Neural progenitor cell (in vitro differentiated cells): ENCODE data around the gene EFL1. TPM values are rescaled to one million over a fixed set of nuclear protein-coding genes. Genes with fewer than 3 reads are reported as not detected.

Source experiments
- DNase-seq: peaks from one replicate; pipeline ENCODE4 v3.0.0-alpha.2; 2016; ENCODE audit warnings: low spot score
- H2AFZ ChIP-seq: fragments of 200-600 bp; sonication (generic); replicated peaks from 2 replicates; pipeline ENCODE4 v1.6.1; 2016; ENCODE audit warnings: antibody characterized with exemption
- H3F3A ChIP-seq: fragments of 200-600 bp; sonication (generic); 2 replicates; pipeline ENCODE4 v1.6.1; 2016; ENCODE audit warnings: antibody characterized with exemption, low read depth
- H3K27ac ChIP-seq: fragments of 200-600 bp; sonication (generic); 2 replicates; pipeline ENCODE4 v1.5.1; 2016; ENCODE audit warnings: mild to moderate bottlenecking
- H3K27me3 ChIP-seq: fragments of 200-600 bp; sonication (generic); 2 replicates; pipeline ENCODE4 v1.6.1; 2016; ENCODE audit warnings: mild to moderate bottlenecking, moderate library complexity
- H3K36me3 ChIP-seq: fragments of 200-600 bp; sonication (generic); 2 replicates; pipeline ENCODE4 v1.5.1; 2016
- H3K4me1 ChIP-seq: fragments of 200-600 bp; sonication (generic); 2 replicates; pipeline ENCODE4 v1.6.1; 2016; ENCODE audit warnings: mixed run types
- H3K4me2 ChIP-seq: fragments of 200-600 bp; sonication (generic); 2 replicates; pipeline ENCODE4 v1.6.1; 2016
- H3K4me3 ChIP-seq: fragments of 200-600 bp; sonication (generic); 2 replicates; pipeline ENCODE4 v1.5.1; 2016
- H3K79me2 ChIP-seq: fragments of 200-600 bp; sonication (generic); 2 replicates; pipeline ENCODE4 v1.6.1; 2016; ENCODE audit warnings: low read depth
- H3K9ac ChIP-seq: fragments of 200-600 bp; sonication (generic); 2 replicates; pipeline ENCODE4 v1.6.1; 2016
- H3K9me3 ChIP-seq: fragments of 200-600 bp; sonication (generic); 2 replicates; pipeline ENCODE4 v1.5.1; 2016; ENCODE audit warnings: low read depth
- H4K20me1 ChIP-seq: fragments of 200-600 bp; sonication (generic); 2 replicates; pipeline ENCODE4 v1.6.1; 2016; ENCODE audit warnings: low read depth
- H3K27ac Mint-ChIP-seq: 3 replicates; pipeline ENCODE4 v1.8.0; 2021; ENCODE audit warnings: mixed read lengths
- H3K27me3 Mint-ChIP-seq: 2 replicates; pipeline ENCODE4 v1.8.0; 2022; ENCODE audit warnings: low read depth, mild to moderate bottlenecking, inconsistent platforms, moderate library complexity, mixed read lengths; ENCODE audit not compliant: insufficient read depth
- H3K36me3 Mint-ChIP-seq: 3 replicates; pipeline ENCODE4 v1.8.0; 2021; ENCODE audit warnings: mixed read lengths
- H3K4me1 Mint-ChIP-seq: 3 replicates; pipeline ENCODE4 v1.8.0; 2021; ENCODE audit warnings: mixed read lengths
- H3K4me3 Mint-ChIP-seq: 3 replicates; pipeline ENCODE4 v1.8.0; 2021; ENCODE audit warnings: mild to moderate bottlenecking, moderate library complexity, mixed read lengths
- H3K9me3 Mint-ChIP-seq: 3 replicates; pipeline ENCODE4 v1.8.0; 2020; ENCODE audit warnings: mixed read lengths
- EZH2 ChIP-seq: fragments of 200-600 bp; sonication (generic); IDR thresholded peaks from 2 replicates; pipeline ENCODE4 v1.6.1; 2017; ENCODE audit warnings: antibody characterized with exemption, mild to moderate bottlenecking, moderate library complexity
- EZH2phosphoT487 ChIP-seq: fragments of 200-600 bp; sonication (generic); IDR thresholded peaks from 2 replicates; pipeline ENCODE4 v1.6.1; 2017; ENCODE audit warnings: antibody characterized with exemption
- total RNA-seq: library from RNA; depleted of rRNA; stranded (reverse); fragments of >200 nt; gene quantifications from 2 replicates; pipeline ENCODE4 v1.2.3, GENCODE V29; 2015; ENCODE audit warnings: low replicate concordance
- TF ChIP-seq, protein P1 (sequence below): fragments of 200-600 bp; sonication (generic); IDR thresholded peaks from 2 replicates; pipeline ENCODE4 v1.5.1; 2017; ENCODE audit warnings: antibody characterized with exemption, mild to moderate bottlenecking

The EFL1 gene
- total RNA-seq, 1 donor from 2014 or later = 42.4 TPM

DNA sequence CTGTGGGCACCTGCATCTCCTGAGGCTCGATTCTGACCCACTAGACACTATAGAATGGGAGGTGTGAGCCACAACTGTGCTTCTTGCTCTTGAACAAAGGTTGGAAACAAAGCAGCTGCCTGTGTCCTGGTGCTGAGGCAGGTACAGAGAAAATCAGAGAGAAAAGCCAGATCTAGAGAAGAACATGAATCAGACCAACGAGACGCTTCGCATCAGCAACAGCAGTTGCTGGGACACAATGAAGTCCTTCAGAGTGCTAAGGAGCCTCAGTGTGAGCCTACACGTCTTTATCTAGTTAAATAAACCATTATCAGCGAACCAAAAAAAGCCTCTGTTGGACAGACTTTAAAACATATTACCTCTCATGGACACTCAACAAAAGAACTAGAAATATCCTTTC lies 130.4 kb downstream of the EFL1 start:
- Mint-ChIP-seq H3K4me3 (no peak overlapping the region), H3K27me3 (no peaks in the 10 kb centered on the region), H3K9me3 (no peaks in the 10 kb centered on the region), H3K4me1 (no peaks in the 10 kb centered on the region), H3K36me3 (peaks cover 10% of the 10 kb centered on the region), H3K27ac (peak overlapping the region; percentile 48)
- Histone ChIP-seq H3K27me3 (no peaks in the 10 kb centered on the region), H4K20me1 (no peaks in the 10 kb centered on the region), H2AFZ (no peak overlapping the region), H3K4me2 (no peak overlapping the region), H3K9me3 (no peaks in the 10 kb centered on the region), H3K9ac (no peak overlapping the region), H3F3A (no peaks in the 10 kb centered on the region), H3K4me1 (no peaks in the 10 kb centered on the region), H3K79me2 (no peaks in the 10 kb centered on the region), H3K27ac (no peak overlapping the region), H3K36me3 (no peaks in the 10 kb centered on the region), H3K4me3 (no peak overlapping the region)
- DNase-seq = no peak
- TF ChIP-seq EZH2phosphoT487 = no peak
- TF ChIP-seq EZH2 = no peak
- TF ChIP-seq, protein P1, sequence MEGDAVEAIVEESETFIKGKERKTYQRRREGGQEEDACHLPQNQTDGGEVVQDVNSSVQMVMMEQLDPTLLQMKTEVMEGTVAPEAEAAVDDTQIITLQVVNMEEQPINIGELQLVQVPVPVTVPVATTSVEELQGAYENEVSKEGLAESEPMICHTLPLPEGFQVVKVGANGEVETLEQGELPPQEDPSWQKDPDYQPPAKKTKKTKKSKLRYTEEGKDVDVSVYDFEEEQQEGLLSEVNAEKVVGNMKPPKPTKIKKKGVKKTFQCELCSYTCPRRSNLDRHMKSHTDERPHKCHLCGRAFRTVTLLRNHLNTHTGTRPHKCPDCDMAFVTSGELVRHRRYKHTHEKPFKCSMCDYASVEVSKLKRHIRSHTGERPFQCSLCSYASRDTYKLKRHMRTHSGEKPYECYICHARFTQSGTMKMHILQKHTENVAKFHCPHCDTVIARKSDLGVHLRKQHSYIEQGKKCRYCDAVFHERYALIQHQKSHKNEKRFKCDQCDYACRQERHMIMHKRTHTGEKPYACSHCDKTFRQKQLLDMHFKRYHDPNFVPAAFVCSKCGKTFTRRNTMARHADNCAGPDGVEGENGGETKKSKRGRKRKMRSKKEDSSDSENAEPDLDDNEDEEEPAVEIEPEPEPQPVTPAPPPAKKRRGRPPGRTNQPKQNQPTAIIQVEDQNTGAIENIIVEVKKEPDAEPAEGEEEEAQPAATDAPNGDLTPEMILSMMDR = no peak

- Histone ChIP-seq H3K27ac (no peak overlapping the region), H3K4me3 (no peak overlapping the region), H3K9ac (peak overlapping the region; percentile 11), H3K4me1 (no peaks in the 10 kb centered on the region), H3K9me3 (no peaks in the 10 kb centered on the region), H3F3A (no peaks in the 10 kb centered on the region), H4K20me1 (no peaks in the 10 kb centered on the region), H3K79me2 (no peaks in the 10 kb centered on the region), H3K36me3 (no peaks in the 10 kb centered on the region), H3K4me2 (no peak overlapping the region), H2AFZ (no peak overlapping the region), H3K27me3 (no peaks in the 10 kb centered on the region)
- no peaks in the 10 kb centered on the region for H3K27me3 Mint-ChIP-seq
- H3K9me3 Mint-ChIP-seq = no peaks in the 10 kb centered on the region
- H3K4me3 Mint-ChIP-seq = no peak overlapping the region
- peaks cover 5% of the 10 kb centered on the region for H3K36me3 Mint-ChIP-seq
- no peak overlapping the region for H3K27ac Mint-ChIP-seq
- no peaks in the 10 kb centered on the region for H3K4me1 Mint-ChIP-seq
- DNase-seq = no peak
- TF ChIP-seq, protein P1 = no peak
- TF ChIP-seq EZH2 = no peak
- TF ChIP-seq EZH2phosphoT487 = no peak
These were observed 132.3 kb downstream of the EFL1 start for GRCh38 chr15:82130248-82130647.

DNA sequence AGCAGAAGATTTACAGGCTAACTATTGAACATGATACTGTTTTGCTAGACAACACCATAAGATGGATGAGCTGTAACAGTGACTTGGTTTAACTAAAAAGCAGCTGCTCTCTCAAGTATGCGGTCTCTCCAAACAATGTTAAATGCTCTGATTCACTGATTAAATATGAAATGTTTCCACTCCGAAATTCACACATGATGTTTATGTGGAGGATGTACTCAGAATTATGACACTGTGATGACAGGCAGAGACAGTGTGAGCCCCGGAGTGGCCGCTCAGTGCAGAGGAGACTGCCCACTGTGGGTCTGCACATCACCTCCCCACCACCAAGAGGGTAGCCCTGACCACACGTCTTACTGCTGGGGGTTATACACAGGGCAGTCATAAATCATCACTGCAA lies 132.8 kb downstream of the EFL1 start:
- Histone ChIP-seq H3K27ac (no peak overlapping the region), H3K27me3 (no peaks in the 10 kb centered on the region), H3K79me2 (no peaks in the 10 kb centered on the region), H3K4me2 (no peak overlapping the region), H3K4me3 (no peak overlapping the region), H3F3A (no peaks in the 10 kb centered on the region), H3K36me3 (no peaks in the 10 kb centered on the region), H2AFZ (no peak overlapping the region), H3K9ac (peak overlapping the region; percentile 11), H4K20me1 (no peaks in the 10 kb centered on the region), H3K4me1 (no peaks in the 10 kb centered on the region), H3K9me3 (no peaks in the 10 kb centered on the region)
- Mint-ChIP-seq H3K27me3 (no peaks in the 10 kb centered on the region), H3K36me3 (peaks cover 7% of the 10 kb centered on the region), H3K4me3 (no peak overlapping the region), H3K27ac (no peak overlapping the region), H3K9me3 (no peaks in the 10 kb centered on the region), H3K4me1 (no peaks in the 10 kb centered on the region)
- no peak for TF ChIP-seq EZH2
- no peak for TF ChIP-seq EZH2phosphoT487
- TF ChIP-seq, protein P1 = no peak
- DNase-seq = no peak
